Chondrocyte (in vitro differentiated cells): ENCODE data around the gene KIF26B. TPM values are rescaled to one million over a fixed set of nuclear protein-coding genes. Genes with fewer than 3 reads are reported as not detected.

Source experiments
- DNase-seq: peaks from one replicate; pipeline ENCODE4 v3.0.0; 2021; ENCODE audit warnings: mixed read lengths, low spot score
- H3K27ac Mint-ChIP-seq: one replicate; pipeline ENCODE4 v1.8.0; 2021; ENCODE audit warnings: mild to moderate bottlenecking, moderate library complexity, mixed read lengths; ENCODE audit not compliant: unreplicated experiment
- H3K27me3 Mint-ChIP-seq: 2 replicates; pipeline ENCODE4 v1.8.0; 2021; ENCODE audit warnings: low read depth, mixed read lengths
- H3K36me3 Mint-ChIP-seq: 2 replicates; pipeline ENCODE4 v1.8.0; 2021; ENCODE audit warnings: low read depth, mixed read lengths
- H3K4me1 Mint-ChIP-seq: 2 replicates; pipeline ENCODE4 v1.8.0; 2021; ENCODE audit warnings: low read depth, mild to moderate bottlenecking, mixed read lengths
- H3K4me3 Mint-ChIP-seq: one replicate; pipeline ENCODE4 v1.8.0; 2021; ENCODE audit warnings: mild to moderate bottlenecking, moderate library complexity, mixed read lengths; ENCODE audit not compliant: unreplicated experiment
- H3K9me3 Mint-ChIP-seq: 2 replicates; pipeline ENCODE4 v1.8.0; 2021; ENCODE audit warnings: low read depth, mixed read lengths
- CTCF ChIP-seq: fragments of 200-600 bp; sonication (generic); IDR thresholded peaks from 2 replicates; pipeline ENCODE4 v1.5.0; 2021; ENCODE audit warnings: antibody characterized with exemption, mild to moderate bottlenecking, moderate library complexity
- total RNA-seq: library from RNA; stranded (reverse); gene quantifications from 3 replicates; pipeline ENCODE4 v1.2.1, GENCODE V29; 2021

The KIF26B gene
- total RNA-seq, 1 donor from 2014 or later, result 47.0 TPM

- peaks cover 2% of the 10 kb centered on the region for H3K9me3 Mint-ChIP-seq
- peak overlapping the region; percentile 56 for H3K4me3 Mint-ChIP-seq
- H3K36me3 Mint-ChIP-seq, result peaks cover 3% of the 10 kb centered on the region
- H3K4me1 Mint-ChIP-seq, result peaks cover 12% of the 10 kb centered on the region
- DNase-seq, result no peak
- no peak for TF ChIP-seq CTCF
- H3K27me3 Mint-ChIP-seq, result no peaks in the 10 kb centered on the region
- peak overlapping the region; percentile 66 for H3K27ac Mint-ChIP-seq
Observed at GRCh38 chr1:245310571-245311531, 156.1 kb downstream of the KIF26B start.

GRCh38 chr1:245311887-245312536 is 157.2 kb downstream of the KIF26B start:
- no peak for TF ChIP-seq CTCF
- peaks cover 15% of the 10 kb centered on the region for H3K4me1 Mint-ChIP-seq
- H3K36me3 Mint-ChIP-seq, result peaks cover 3% of the 10 kb centered on the region
- no peak for DNase-seq
- H3K27ac Mint-ChIP-seq, result no peak overlapping the region
- H3K9me3 Mint-ChIP-seq, result no peaks in the 10 kb centered on the region
- H3K27me3 Mint-ChIP-seq, result no peaks in the 10 kb centered on the region
- no peak overlapping the region for H3K4me3 Mint-ChIP-seq

- Mint-ChIP-seq H3K36me3 (peaks cover 3% of the 10 kb centered on the region), H3K9me3 (no peaks in the 10 kb centered on the region), H3K27me3 (no peaks in the 10 kb centered on the region), H3K4me3 (no peak overlapping the region), H3K27ac (no peak overlapping the region), H3K4me1 (peaks cover 20% of the 10 kb centered on the region)
- no peak for DNase-seq
- no peak for TF ChIP-seq CTCF
Observed at GRCh38 chr1:245313576-245313975, 158.8 kb downstream of the KIF26B start.

DNA sequence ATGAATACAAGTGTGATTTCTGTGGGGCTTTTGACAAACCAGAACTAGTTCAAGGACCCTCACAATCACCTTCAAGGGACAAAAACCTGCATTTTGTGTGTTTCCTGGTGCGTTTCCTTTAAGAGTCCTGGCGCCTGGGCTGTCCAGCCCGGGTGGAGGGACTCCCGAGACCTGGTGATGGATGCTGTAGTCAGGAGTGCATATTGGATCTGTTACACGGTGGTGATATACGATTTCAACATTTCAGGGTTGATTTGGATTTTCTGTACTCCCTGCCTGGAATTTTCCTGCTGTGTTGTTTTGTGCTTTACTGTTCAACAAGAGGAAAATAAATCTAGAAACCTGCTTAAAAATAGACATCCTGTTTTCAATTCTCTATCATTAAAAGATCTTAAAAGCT is 162.0 kb downstream of the KIF26B start:
- no peak overlapping the region for H3K27ac Mint-ChIP-seq
- H3K4me1 Mint-ChIP-seq, result peaks cover 15% of the 10 kb centered on the region
- DNase-seq, result no peak
- no peak overlapping the region for H3K4me3 Mint-ChIP-seq
- no peaks in the 10 kb centered on the region for H3K27me3 Mint-ChIP-seq
- H3K9me3 Mint-ChIP-seq, result no peaks in the 10 kb centered on the region
- TF ChIP-seq CTCF, result no peak
- peaks cover 6% of the 10 kb centered on the region for H3K36me3 Mint-ChIP-seq

GRCh38 chr1:245317217-245317616 is 162.4 kb downstream of the KIF26B start:
- DNase-seq, result no peak
- Mint-ChIP-seq H3K9me3 (no peaks in the 10 kb centered on the region), H3K27me3 (no peaks in the 10 kb centered on the region), H3K27ac (no peak overlapping the region), H3K4me3 (no peak overlapping the region), H3K36me3 (peaks cover 5% of the 10 kb centered on the region), H3K4me1 (peaks cover 15% of the 10 kb centered on the region)
- TF ChIP-seq CTCF, result no peak
